Inflammatory macrophage (primary cell): ENCODE measurements around the gene NXPE3.

Source experiments
- DNase-seq, 2 donors: peaks; one replicate each; pipeline ENCODE4 v3.0.0-alpha.2; 2020 to 2022

NXPE3 gene

DNA sequence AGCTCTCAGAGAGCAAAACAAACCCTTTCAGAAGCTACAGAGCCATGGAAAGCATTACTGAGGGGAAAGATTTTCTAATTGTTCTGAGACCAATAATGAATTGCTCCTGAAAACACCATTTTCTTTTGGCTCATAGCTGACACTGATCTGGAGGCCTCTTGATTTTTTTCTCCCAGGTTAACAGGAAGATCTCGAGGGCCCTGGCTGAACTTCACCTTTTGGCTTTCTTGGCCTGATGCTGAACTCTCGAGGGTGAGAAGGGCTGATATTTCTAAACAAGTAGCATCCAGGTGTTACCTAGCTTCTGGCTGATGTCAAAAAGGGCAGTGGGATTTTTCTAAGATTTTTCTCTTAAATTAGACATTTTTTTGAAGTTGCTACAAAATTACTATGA, 50.4 kb downstream of the NXPE3 start:
- DNase-seq = no peak

- DNase-seq = no peak
These were observed 50.9 kb downstream of the NXPE3 start for GRCh38 chr3:101829874-101830273.

GRCh38 chr3:101833446-101833974, 54.5 kb downstream of the NXPE3 start:
- DNase-seq = no peak

GRCh38 chr3:101835676-101836075, 56.7 kb downstream of the NXPE3 start:
- no peak for DNase-seq

DNA sequence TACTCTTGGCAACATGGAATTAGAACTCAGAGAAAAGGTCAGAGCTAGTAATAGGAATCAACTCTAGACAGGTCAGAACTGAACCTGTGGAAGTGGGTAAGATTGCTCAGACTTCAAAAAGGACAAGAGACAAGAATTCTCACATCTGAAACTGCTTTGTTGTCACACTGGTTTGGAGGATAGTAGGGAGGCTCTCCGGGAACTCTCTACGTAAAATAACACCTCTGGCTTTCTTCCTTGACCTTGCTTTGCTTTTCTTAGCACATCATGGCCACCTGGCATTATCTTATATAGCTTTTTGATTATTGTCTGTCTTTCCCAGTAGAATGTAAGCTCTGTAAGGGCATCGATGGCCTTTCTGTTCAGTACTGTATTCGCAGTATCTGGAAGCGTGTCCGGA, 57.1 kb downstream of the NXPE3 start:
- no peak for DNase-seq

DNA sequence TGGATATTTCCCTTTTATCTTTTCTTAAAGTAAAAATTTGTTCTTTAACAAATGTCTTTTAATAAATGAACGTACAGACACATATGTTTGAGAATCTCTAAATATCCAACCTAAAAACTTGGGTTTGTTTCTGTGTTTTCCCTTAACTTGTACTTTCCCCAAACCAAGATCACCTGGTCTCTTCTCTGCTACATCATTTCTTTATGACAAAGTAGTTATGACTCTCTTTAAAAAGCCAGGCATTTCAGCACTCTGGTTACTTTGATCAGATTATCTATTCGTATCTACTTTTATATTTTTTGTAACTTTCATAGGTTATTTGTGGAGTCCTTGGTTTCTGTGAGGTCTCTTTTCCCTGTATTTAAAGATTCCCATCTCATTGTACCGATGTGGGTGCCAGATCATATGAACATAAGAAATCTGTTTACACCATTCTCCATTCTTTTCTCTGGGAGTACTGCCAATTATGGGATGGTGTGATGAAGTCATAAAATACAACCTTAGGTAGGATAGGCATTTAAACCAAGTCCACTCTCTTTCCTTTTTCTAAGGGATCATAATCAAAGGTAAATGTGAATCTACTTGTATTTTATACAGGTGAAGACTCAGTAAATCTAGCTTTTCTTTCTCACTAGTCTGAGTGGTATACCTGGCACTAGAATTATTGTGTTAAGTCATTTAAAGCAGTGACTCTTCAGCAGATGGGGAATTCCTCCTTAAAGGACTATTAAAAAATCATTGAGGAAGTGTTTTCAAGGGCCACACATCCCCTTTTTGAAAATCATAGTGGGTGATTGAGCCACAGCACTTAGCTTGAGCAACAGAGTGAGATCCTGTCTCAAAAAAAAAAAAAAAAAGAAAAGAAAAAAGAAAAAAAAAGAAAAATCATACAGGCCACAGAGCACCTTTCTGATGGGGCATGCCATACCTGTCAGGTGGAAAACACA, 57.9 kb downstream of the NXPE3 start:
- DNase-seq = peak; percentile 78 to 87

GRCh38 chr3:101838691-101839090, 59.7 kb downstream of the NXPE3 start:
- DNase-seq = no peak

- no peak for DNase-seq
These were observed 61.1 kb downstream of the NXPE3 start for GRCh38 chr3:101840066-101840465.

DNA sequence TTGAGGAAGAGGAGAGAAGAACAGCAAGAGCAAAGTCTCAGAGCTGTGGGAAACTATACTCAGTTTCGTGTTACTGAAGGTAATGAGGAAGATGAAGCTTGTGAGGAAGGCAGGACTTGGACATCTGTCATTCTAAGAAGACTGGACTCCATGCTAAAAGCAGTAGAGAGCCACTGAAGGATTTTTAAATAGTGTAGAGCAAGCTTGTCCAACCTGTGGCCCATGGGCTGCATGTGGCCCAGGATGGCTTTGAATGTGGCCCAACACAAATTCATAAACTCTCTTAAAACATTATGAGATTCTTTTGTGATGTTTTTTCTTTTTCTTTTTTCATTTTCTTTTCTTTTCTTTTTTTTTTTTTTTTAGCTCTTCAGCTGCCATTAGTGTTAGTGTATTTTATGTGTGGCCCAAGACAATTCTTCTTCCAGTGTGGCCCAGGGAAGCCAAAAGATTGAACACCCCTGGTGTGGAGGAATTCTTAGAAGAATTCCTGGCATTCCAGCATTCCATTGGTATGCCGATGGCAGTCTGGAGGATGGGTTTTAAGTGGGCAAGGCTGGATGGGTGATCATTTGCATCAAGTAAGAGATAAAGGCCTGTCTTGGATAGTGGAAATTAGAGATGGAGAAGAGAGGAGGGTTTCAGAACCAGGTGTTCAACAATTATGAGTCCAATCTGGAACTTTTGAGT, 63.4 kb downstream of the NXPE3 start:
- DNase-seq = no peak

DNA sequence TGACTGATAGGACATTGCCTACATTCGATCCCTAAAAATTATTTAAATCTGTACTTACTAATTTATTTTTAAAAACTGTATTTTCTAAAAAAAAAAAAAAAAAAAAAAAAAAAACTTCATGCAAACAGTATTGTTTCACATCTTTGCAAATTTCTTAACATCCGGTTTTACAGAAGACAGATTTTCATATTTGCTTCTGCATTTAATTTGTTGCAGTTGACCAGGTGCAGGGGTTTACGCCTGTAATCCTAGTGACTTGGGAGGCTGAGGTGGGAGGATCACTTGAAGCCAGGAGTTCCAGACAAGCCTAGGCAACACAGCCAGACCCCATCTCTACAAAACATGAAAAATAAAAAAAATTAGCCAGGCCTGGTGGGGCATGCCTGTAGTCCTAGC, 63.9 kb downstream of the NXPE3 start:
- DNase-seq = no peak

GRCh38 chr3:101845425-101845824, 66.4 kb downstream of the NXPE3 start:
- no peak for DNase-seq

DNA sequence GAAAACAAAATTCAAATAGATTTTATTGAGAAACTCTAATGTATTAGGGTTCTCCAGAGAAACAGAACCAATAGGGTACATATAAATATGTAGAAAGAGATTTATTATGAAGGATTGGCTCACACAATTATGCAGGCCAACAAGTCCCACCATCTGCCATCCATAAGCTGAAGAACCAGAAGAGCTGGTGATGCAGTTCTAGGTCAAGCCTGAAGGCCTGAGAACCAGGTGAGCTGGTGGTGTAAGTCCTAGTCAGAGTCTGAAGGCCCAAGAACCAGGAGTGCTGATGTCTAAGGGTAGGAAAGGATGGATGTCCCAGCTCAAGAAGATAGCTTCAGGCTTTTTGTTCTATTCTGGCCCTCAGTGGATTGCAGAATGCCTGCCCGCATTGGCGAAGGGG, 67.7 kb downstream of the NXPE3 start:
- no peak for DNase-seq

GRCh38 chr3:101847328-101847727, 68.3 kb downstream of the NXPE3 start:
- peak; percentile 72 to 88 for DNase-seq

DNA sequence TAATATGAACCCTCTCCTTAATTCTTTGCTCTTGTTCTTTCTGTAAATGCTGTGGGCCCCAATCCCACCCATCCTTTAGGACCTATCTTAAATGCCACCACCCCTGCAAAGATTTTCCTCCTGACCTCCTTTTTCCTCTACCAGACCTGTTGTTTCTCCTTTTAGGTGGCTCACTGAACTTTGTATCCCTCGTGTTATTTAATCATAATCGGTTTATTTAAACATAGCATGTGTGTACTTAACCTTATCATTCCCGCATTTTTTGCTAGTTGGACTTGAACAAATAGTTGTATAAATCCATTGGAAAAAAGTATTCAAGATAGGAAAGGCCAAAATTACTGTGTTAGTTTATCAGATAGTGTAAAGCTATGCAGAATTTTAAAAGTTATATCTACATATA, 69.3 kb downstream of the NXPE3 start:
- no peak for DNase-seq

GRCh38 chr3:101848754-101849713, 70.0 kb downstream of the NXPE3 start, which contains the start of gene NFKBIZ:
TSS of gene NFKBIZ (plus strand) at chr3:101849514. CDS start at chr3:101849629, 115 bp downstream.
- peak; percentile 96 for DNase-seq

GRCh38 chr3:101849714-101850245, 70.8 kb downstream of the NXPE3 start:
- DNase-seq = peak in 1 of 2 donors; percentile 43

- DNase-seq = peak; percentile 39 to 54
These were observed 71.4 kb downstream of the NXPE3 start for GRCh38 chr3:101850246-101851051.

- no peak for DNase-seq
These were observed 72.2 kb downstream of the NXPE3 start for GRCh38 chr3:101851072-101851770.

DNA sequence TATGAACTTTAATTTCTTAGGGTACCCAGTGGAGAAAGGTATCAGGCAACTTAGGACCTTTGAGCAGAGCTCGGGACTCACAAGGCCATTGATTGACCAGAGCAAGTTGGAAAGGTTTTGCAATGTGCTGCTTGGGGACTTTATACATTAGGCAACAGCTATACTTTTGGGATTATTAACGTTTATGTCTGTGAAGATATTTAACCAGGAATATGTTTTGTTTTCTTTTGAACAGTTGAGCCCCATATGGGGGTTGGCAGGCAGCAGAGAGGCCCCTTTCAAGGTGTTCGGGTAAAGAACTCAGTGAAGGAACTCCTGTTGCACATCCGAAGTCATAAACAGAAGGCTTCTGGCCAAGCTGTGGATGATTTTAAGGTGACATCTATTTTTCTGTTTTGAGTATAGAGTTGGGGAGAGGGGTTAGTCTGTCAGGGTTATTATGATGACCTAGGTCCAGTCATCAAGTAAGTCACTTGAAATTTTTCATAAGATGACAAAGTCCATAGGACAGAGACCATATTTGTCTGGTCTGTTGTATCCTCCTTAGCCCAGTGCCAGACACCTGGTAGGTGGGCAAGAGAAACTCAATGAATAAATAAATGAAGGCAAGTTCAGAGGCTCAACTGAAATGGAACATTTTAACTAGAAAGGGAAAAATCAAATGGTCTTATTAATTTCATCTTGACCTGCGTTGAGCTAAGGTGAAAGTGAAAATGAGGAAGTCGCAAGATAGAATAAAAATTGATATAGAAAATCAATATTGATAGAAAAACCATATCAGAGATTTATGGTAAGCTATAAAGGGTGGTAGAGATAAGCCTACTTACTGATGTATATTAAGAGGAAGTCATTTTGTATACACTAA, 73.1 kb downstream of the NXPE3 start:
- DNase-seq = no peak
